ENCODE results near the gene GRM7.

Gene GRM7

GRCh38 chr3:7367968-7368367 is 507.1 kb downstream of the GRM7 start:
- no peak for DNase-seq (ENCODE audit: low read depth)
- no peak overlapping the region for H3K4me3 ChIP-seq (ENCODE audit: low read depth, low read length)
- TF ChIP-seq CTCF (IDR thresholded peaks at IDR 0.05; ENCODE audit: control insufficient read depth, extremely low read depth, insufficient read depth), result no peak

GRCh38 chr3:7368597-7368996 is 507.7 kb downstream of the GRM7 start:
- no peak for DNase-seq (ENCODE audit: low read depth)
- H3K4me3 ChIP-seq (ENCODE audit: low read depth, low read length), result no peak overlapping the region
- TF ChIP-seq CTCF (IDR thresholded peaks at IDR 0.05; ENCODE audit: control insufficient read depth, extremely low read depth, insufficient read depth), result no peak

GRCh38 chr3:7371693-7372572 is 511.0 kb downstream of the GRM7 start:
- no peak for DNase-seq (ENCODE audit: low read depth)
- H3K4me3 ChIP-seq (ENCODE audit: low read depth, low read length), result no peak overlapping the region
- no peak for TF ChIP-seq CTCF (IDR thresholded peaks at IDR 0.05; ENCODE audit: control insufficient read depth, extremely low read depth, insufficient read depth)

- H3K4me3 ChIP-seq (ENCODE audit: low read depth, low read length), result no peak overlapping the region
- no peak for TF ChIP-seq CTCF (IDR thresholded peaks at IDR 0.05; ENCODE audit: control insufficient read depth, extremely low read depth, insufficient read depth)
- DNase-seq (ENCODE audit: low read depth), result no peak
These were observed 516.2 kb downstream of the GRM7 start for GRCh38 chr3:7377103-7377502.

GRCh38 chr3:7381741-7382140 is 520.8 kb downstream of the GRM7 start:
- H3K4me3 ChIP-seq (ENCODE audit: low read depth, low read length), result no peak overlapping the region
- no peak for TF ChIP-seq CTCF (IDR thresholded peaks at IDR 0.05; ENCODE audit: control insufficient read depth, extremely low read depth, insufficient read depth)
- peak; percentile 59 for DNase-seq (ENCODE audit: low read depth)

GRCh38 chr3:7382293-7383010 is 521.5 kb downstream of the GRM7 start:
- TF ChIP-seq CTCF (IDR thresholded peaks at IDR 0.05; ENCODE audit: control insufficient read depth, extremely low read depth, insufficient read depth), result no peak
- no peak overlapping the region for H3K4me3 ChIP-seq (ENCODE audit: low read depth, low read length)
- DNase-seq (ENCODE audit: low read depth), result peak; percentile 99
